Stomach (tissue), 4 donors: ENCODE results near the gene GTF2H2C_2.
"Not testable (repeated sequence)": the region's sequence is repeated elsewhere in the genome, so short reads cannot be mapped to it uniquely, and the experiment has no call there.

Experiments
- POLR2A ChIP-seq, 4 donors: fragments of 450-650 bp; IDR thresholded peaks; one replicate each; pipeline ENCODE4 v1.6.1; 2016; ENCODE audit warnings: antibody characterized with exemption in 4 of 4, control low read depth in 2 of 4, mild to moderate bottlenecking in 1 of 4, moderate library complexity in 1 of 4
- TF ChIP-seq, protein P1 (sequence below), 7 experiments: fragments of 450-650 bp in 4 of 7; fragments of 200-600 bp in 3 of 7; sonication (generic) in 3 of 7; IDR thresholded peaks; one replicate each; pipeline ENCODE4 v1.5.1; 2016 to 2019; ENCODE audit warnings: antibody characterized with exemption in 7 of 7, control low read depth in 2 of 7, mild to moderate bottlenecking in 1 of 7

DNA sequence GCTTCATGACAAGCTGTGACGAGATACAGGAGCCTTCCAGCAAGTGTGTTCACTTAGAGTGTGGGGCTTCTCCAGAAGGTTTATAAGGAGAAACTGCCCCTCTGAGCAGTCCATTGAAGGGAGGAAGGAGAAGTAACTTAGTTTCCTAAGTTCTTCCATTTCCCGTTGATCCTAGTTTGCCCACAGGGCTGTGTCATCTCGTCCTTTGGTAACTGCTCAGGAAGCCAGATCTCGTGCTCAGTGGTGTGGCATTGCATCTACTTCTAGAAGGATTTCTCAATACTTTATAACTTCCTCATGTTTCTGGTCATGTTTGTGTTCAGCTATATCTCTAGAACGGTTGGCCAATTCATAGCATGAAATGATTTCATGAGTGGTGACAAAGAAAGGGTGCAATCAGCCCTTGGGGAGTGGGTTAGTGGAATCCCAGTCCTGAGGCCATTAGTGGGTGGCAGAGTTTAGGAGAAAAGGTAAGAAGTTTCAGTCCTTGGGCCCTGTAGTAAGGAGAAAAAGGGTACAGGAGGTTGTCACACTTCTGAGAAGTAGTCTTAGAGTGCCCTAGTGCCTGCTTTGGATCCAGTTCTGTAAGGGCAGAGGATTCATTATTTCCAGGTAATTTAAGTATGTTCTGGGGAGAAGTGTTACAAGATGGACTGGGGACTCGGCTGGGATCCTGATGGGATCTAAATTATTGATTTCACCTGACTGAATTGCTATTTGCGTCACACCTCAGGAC lies 36.2 kb downstream of the GTF2H2C_2 start:
- TF ChIP-seq POLR2A (IDR thresholded peaks at IDR 0.05): not testable (repeated sequence)
- TF ChIP-seq, protein P1, sequence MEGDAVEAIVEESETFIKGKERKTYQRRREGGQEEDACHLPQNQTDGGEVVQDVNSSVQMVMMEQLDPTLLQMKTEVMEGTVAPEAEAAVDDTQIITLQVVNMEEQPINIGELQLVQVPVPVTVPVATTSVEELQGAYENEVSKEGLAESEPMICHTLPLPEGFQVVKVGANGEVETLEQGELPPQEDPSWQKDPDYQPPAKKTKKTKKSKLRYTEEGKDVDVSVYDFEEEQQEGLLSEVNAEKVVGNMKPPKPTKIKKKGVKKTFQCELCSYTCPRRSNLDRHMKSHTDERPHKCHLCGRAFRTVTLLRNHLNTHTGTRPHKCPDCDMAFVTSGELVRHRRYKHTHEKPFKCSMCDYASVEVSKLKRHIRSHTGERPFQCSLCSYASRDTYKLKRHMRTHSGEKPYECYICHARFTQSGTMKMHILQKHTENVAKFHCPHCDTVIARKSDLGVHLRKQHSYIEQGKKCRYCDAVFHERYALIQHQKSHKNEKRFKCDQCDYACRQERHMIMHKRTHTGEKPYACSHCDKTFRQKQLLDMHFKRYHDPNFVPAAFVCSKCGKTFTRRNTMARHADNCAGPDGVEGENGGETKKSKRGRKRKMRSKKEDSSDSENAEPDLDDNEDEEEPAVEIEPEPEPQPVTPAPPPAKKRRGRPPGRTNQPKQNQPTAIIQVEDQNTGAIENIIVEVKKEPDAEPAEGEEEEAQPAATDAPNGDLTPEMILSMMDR (IDR thresholded peaks at IDR 0.05): not testable (repeated sequence)
